ENCODE data around the gene THY1.
"Not testable (repeated sequence)": the region's sequence is repeated elsewhere in the genome, so short reads cannot be mapped to it uniquely, and the experiment has no call there.

- not testable (repeated sequence) for TF ChIP-seq POLR2AphosphoS5 (IDR thresholded peaks at IDR 0.05); CTCF (IDR thresholded peaks at IDR 0.05; ENCODE audit: poor library complexity, severe bottlenecking); REST (IDR thresholded peaks at IDR 0.05; ENCODE audit: borderline replicate concordance); TAF1 (IDR thresholded peaks at IDR 0.05; ENCODE audit: low read depth); EZH2 (IDR thresholded peaks at IDR 0.05; ENCODE audit: borderline replicate concordance, insufficient read depth, low read length, poor library complexity, severe bottlenecking); EP300 (conservative IDR thresholded peaks at IDR 0.05; ENCODE audit: poor library complexity, severe bottlenecking); SMC3 (conservative IDR thresholded peaks at IDR 0.05; ENCODE audit: poor library complexity); MXI1 (conservative IDR thresholded peaks at IDR 0.05; ENCODE audit: poor library complexity, severe bottlenecking)
Measured at GRCh38 chr11:119455241-119455640, 32.3 kb upstream of the THY1 start.
